Spinal cord (tissue), 10 donors: ENCODE results near the gene OPN5. TPM values are rescaled to one million over a fixed set of nuclear protein-coding genes. Genes with fewer than 3 reads are reported as not detected.
A peak's percentile ranks its signal among the peaks of the same experiment; 100 is the strongest.

Experiments used
- DNase-seq, 6 donors: peaks; one replicate each; pipeline versions ENCODE4 v3.0.0 to v3.0.0-alpha.2; 2013 to 2015; ENCODE audit warnings: low spot score in 6 of 6, low read depth in 4 of 6
- H3K27ac ChIP-seq: one replicate; pipeline ENCODE4 v1.5.1; 2013; ENCODE audit warnings: low read depth, low read length, control low read depth
- H3K27me3 ChIP-seq: one replicate; pipeline ENCODE4 v1.6.1; 2013; ENCODE audit warnings: low read length; ENCODE audit not compliant: control insufficient read depth, insufficient read depth
- H3K36me3 ChIP-seq: one replicate; pipeline ENCODE4 v1.6.1; 2013; ENCODE audit warnings: low read length; ENCODE audit not compliant: control insufficient read depth, insufficient read depth
- H3K4me1 ChIP-seq: one replicate; pipeline ENCODE4 v1.6.1; 2013; ENCODE audit warnings: low read length; ENCODE audit not compliant: control insufficient read depth, insufficient read depth
- H3K4me3 ChIP-seq: one replicate; pipeline ENCODE4 v1.5.1; 2013; ENCODE audit warnings: low read depth, low read length, control low read depth
- H3K9me3 ChIP-seq: one replicate; pipeline ENCODE4 v1.6.1; 2013; ENCODE audit warnings: low read length; ENCODE audit not compliant: control insufficient read depth, insufficient read depth
- WGBS: methylation state at CpG from one replicate; pipeline ENCODE4 v1.1.5; 2013; ENCODE audit warnings: missing lambda C conversion rate; ENCODE audit not compliant: insufficient coverage; 5-methylcytosine and 5-hydroxymethylcytosine counted together
- polyA plus RNA-seq, 2 donors: library from polyadenylated mRNA; unstranded; fragments of 120-200 nt; gene quantifications; one replicate each; pipeline ENCODE4 v1.2.1, GENCODE V29; 2013; ENCODE audit not compliant: insufficient read length in 2 of 2
- total RNA-seq, 2 donors: library from RNA; depleted of rRNA in 1 of 2; stranded (reverse); fragments of 120-200 nt in 1 of 2; fragments of >200 nt in 1 of 2; gene quantifications; one replicate each; pipeline versions ENCODE4 v1.2.3 to v1.2.4, GENCODE V29; 2013 to 2014
- donor health status: healthy.

Gene OPN5
- total and polyA plus RNA-seq, 4 donors = 0.10 to 1.0 (median 0.59) TPM; not detected in 1

GRCh38 chr6:47785182-47785581 lies 3.4 kb downstream of the OPN5 start:
- Histone ChIP-seq H3K36me3 (no peaks in the 10 kb centered on the region), H3K4me3 (no peak overlapping the region), H3K4me1 (peaks cover 4% of the 10 kb centered on the region), H3K27ac (no peak overlapping the region), H3K9me3 (no peaks in the 10 kb centered on the region), H3K27me3 (no peaks in the 10 kb centered on the region)
- 60% methylated on average over 1 of the region's 2 CpGs for WGBS
- peak in 1 of 6 donors; percentile 75 for DNase-seq

- H3K4me3 ChIP-seq = peak overlapping the region; percentile 6
- no peak overlapping the region for H3K27ac ChIP-seq
Measured at GRCh38 chr6:47787620-47788497, 6.0 kb downstream of the OPN5 start.

DNA sequence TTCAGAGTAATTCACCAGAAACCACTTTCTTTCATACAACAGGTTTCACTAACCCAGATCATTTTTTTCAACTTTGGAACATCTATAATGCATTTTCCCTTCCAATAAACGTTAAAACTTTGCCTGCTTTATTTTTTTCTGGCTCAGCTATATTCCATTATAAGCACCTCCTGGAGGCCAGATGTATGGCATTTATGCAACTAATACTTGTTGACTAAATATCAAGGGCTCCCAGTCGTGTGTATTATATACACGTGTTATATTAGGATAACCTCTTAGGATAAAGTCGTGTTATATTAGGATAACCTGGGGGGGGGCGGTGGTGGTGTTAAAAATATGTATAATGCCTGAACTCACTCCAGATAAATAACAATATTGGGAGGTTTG lies 6.7 kb downstream of the OPN5 start:
- no peak for DNase-seq
- WGBS = no CpG with 5 or more reads among the region's 5 CpGs
- no peak overlapping the region for H3K4me3 ChIP-seq
- no peaks in the 10 kb centered on the region for H3K36me3 ChIP-seq
- H3K4me1 ChIP-seq = peaks cover 4% of the 10 kb centered on the region
- no peaks in the 10 kb centered on the region for H3K9me3 ChIP-seq
- H3K27me3 ChIP-seq = no peaks in the 10 kb centered on the region
- H3K27ac ChIP-seq = no peak overlapping the region

More at GRCh38 chr6:47787620-47788497, 6.0 kb downstream of the OPN5 start:
- H3K4me1 ChIP-seq = peaks cover 4% of the 10 kb centered on the region
- H3K9me3 ChIP-seq = no peaks in the 10 kb centered on the region
- DNase-seq = peak; percentile 33 to 93 (median 56)
- WGBS = 22% methylated on average over 19 of the region's 20 CpGs
- H3K27me3 ChIP-seq = no peaks in the 10 kb centered on the region
- no peaks in the 10 kb centered on the region for H3K36me3 ChIP-seq

- no peak overlapping the region for H3K4me3 ChIP-seq
- H3K27ac ChIP-seq = no peak overlapping the region
- peaks cover 4% of the 10 kb centered on the region for H3K4me1 ChIP-seq
- no CpG with 5 or more reads among the region's 2 CpGs for WGBS
- no peaks in the 10 kb centered on the region for H3K9me3 ChIP-seq
- DNase-seq = no peak
- no peaks in the 10 kb centered on the region for H3K36me3 ChIP-seq
- H3K27me3 ChIP-seq = no peaks in the 10 kb centered on the region
Measured at GRCh38 chr6:47789553-47789952, 7.7 kb downstream of the OPN5 start.

GRCh38 chr6:47792216-47792733 lies 10.4 kb downstream of the OPN5 start:
- no peaks in the 10 kb centered on the region for H3K36me3 ChIP-seq
- no peaks in the 10 kb centered on the region for H3K27me3 ChIP-seq
- H3K4me1 ChIP-seq = peaks cover 4% of the 10 kb centered on the region
- DNase-seq = no peak
- no CpG with 5 or more reads among the region's 4 CpGs for WGBS
- no peak overlapping the region for H3K27ac ChIP-seq
- H3K9me3 ChIP-seq = no peaks in the 10 kb centered on the region
- no peak overlapping the region for H3K4me3 ChIP-seq

GRCh38 chr6:47794577-47795135 lies 12.8 kb downstream of the OPN5 start:
- Histone ChIP-seq H3K27me3 (no peaks in the 10 kb centered on the region), H3K36me3 (no peaks in the 10 kb centered on the region), H3K27ac (no peak overlapping the region), H3K4me1 (no peaks in the 10 kb centered on the region), H3K9me3 (no peaks in the 10 kb centered on the region), H3K4me3 (no peak overlapping the region)
- 93% methylated on average over 6 of the region's 8 CpGs for WGBS
- no peak for DNase-seq

GRCh38 chr6:47801984-47802383 lies 20.2 kb downstream of the OPN5 start:
- no peak overlapping the region for H3K27ac ChIP-seq
- no peaks in the 10 kb centered on the region for H3K27me3 ChIP-seq
- no CpG with 5 or more reads among the region's 2 CpGs for WGBS
- no peak overlapping the region for H3K4me3 ChIP-seq
- no peaks in the 10 kb centered on the region for H3K36me3 ChIP-seq
- DNase-seq = peak in 1 of 6 donors; percentile 17
- H3K4me1 ChIP-seq = no peaks in the 10 kb centered on the region
- H3K9me3 ChIP-seq = no peaks in the 10 kb centered on the region

- no peak overlapping the region for H3K27ac ChIP-seq
- DNase-seq = peak in 1 of 6 donors; percentile 18
- no peaks in the 10 kb centered on the region for H3K27me3 ChIP-seq
- H3K9me3 ChIP-seq = no peaks in the 10 kb centered on the region
- no peaks in the 10 kb centered on the region for H3K36me3 ChIP-seq
- no CpG with 5 or more reads among the region's 2 CpGs for WGBS
- H3K4me3 ChIP-seq = no peak overlapping the region
- H3K4me1 ChIP-seq = no peaks in the 10 kb centered on the region
Measured at GRCh38 chr6:47804821-47805220, 23.0 kb downstream of the OPN5 start.

GRCh38 chr6:47809873-47810272 lies 28.0 kb downstream of the OPN5 start:
- peak in 1 of 6 donors; percentile 69 for DNase-seq
- Histone ChIP-seq H3K27ac (no peak overlapping the region), H3K27me3 (no peaks in the 10 kb centered on the region), H3K4me3 (no peak overlapping the region), H3K9me3 (no peaks in the 10 kb centered on the region), H3K4me1 (no peaks in the 10 kb centered on the region), H3K36me3 (no peaks in the 10 kb centered on the region)
- WGBS = 51% methylated on average over 5 of the region's 8 CpGs
